GM12878 (cell line): ENCODE data around the gene PARP4. TPM values are rescaled to one million over a fixed set of nuclear protein-coding genes. Genes with fewer than 3 reads are reported as not detected.

ENCODE experiments used
- ATAC-seq: fragments of 200-7000 bp; cut with Tn5 transposase; 3 replicates; pipeline ENCODE4 v1.9.1; 2020; ENCODE audit warnings: mild to moderate bottlenecking, moderate library complexity
- BruUV-seq: library from RNA; stranded (reverse); fragments of 400-500 nt; replicated peaks from 2 replicates; lab custom pipeline; 2021; lab: Mats Ljungman, UMichigan
- CTCF ChIA-PET: fragments of 300-600 bp; sonication (Branson Sonifier 250); formaldehyde crosslinking; extraction: SDS; loops from one replicate; lab custom pipeline; 2021; ENCODE audit warnings: inconsistent platforms; lab: Yijun Ruan, JAX
- POLR2A ChIA-PET: fragments of 350-600 bp; formaldehyde crosslinking; extraction: SDS; loops from one replicate; lab custom pipeline; 2021; ENCODE audit warnings: inconsistent platforms; lab: Charles Lee
- RAD21 ChIA-PET: fragments of 300-600 bp; sonication (Branson Sonifier 250); formaldehyde crosslinking; loops from one replicate; lab custom pipeline; 2023; ENCODE audit warnings: antibody characterized with exemption; ENCODE audit not compliant: unreplicated experiment; lab: Charles Lee
- SMC1A ChIA-PET: fragments of 300-600 bp; sonication (Branson Sonifier 250); formaldehyde crosslinking; loops from one replicate; lab custom pipeline; 2023; ENCODE audit not compliant: unreplicated experiment, uncharacterized antibody; lab: Charles Lee
- DNase-seq: peaks from one replicate; pipeline ENCODE4 v3.0.0-alpha.2; 2011; ENCODE audit warnings: low read depth, low spot score
- FAIRE-seq: peaks from 3 replicates; lab custom pipeline; 2011; peaks lifted over from hg19 to GRCh38; lab: Jason Lieb, UNC
- H2AFZ ChIP-seq: 2 replicates; pipeline ENCODE4 v1.6.0; 2011; ENCODE audit warnings: low read depth, low read length, control low read depth; ENCODE audit not compliant: control insufficient read depth
- H3K27ac ChIP-seq: 2 replicates; pipeline ENCODE4 v1.5.1; 2011; ENCODE audit warnings: control low read depth; ENCODE audit not compliant: control insufficient read depth, insufficient read depth
- H3K27me3 ChIP-seq, 2 experiments: replicated peaks in 1 of 2; 2 replicates each; pipeline versions ENCODE4 v1.6.0 to v1.6.1; 2011; ENCODE audit warnings: low read length in 1 of 2; ENCODE audit not compliant: control insufficient read depth in 2 of 2, insufficient read depth in 2 of 2
- H3K36me3 ChIP-seq, 2 experiments: 2 replicates each; pipeline ENCODE4 v1.5.1; 2011; ENCODE audit warnings: low read length in 1 of 2; ENCODE audit not compliant: control insufficient read depth in 2 of 2, insufficient read depth in 2 of 2
- H3K4me1 ChIP-seq: 2 replicates; pipeline ENCODE4 v1.6.1; 2011; ENCODE audit warnings: mild to moderate bottlenecking, low read length, moderate library complexity, mixed read lengths; ENCODE audit not compliant: control insufficient read depth, insufficient read depth
- H3K4me2 ChIP-seq: 2 replicates; pipeline ENCODE4 v1.6.0; 2011; ENCODE audit warnings: control low read depth; ENCODE audit not compliant: control insufficient read depth, insufficient read depth
- H3K4me3 ChIP-seq: fragments of 200-600 bp; sonication (generic); 2 replicates; pipeline ENCODE4 v1.5.1; 2016
- H3K79me2 ChIP-seq: 2 replicates; pipeline ENCODE4 v1.6.0; 2011; ENCODE audit warnings: low read length; ENCODE audit not compliant: control insufficient read depth, insufficient read depth
- H3K9ac ChIP-seq: 2 replicates; pipeline ENCODE4 v1.8.0; 2011; ENCODE audit warnings: low read length, control low read depth, mixed read lengths; ENCODE audit not compliant: control insufficient read depth, insufficient read depth
- H3K9me3 ChIP-seq: replicated peaks from 3 replicates; pipeline ENCODE4 v1.5.1; 2011; ENCODE audit warnings: mild to moderate bottlenecking, low read length; ENCODE audit not compliant: control insufficient read depth, insufficient read depth
- H4K20me1 ChIP-seq: 2 replicates; pipeline ENCODE4 v1.6.0; 2011; ENCODE audit not compliant: control insufficient read depth, insufficient read depth
- ATF3 ChIP-seq: IDR thresholded peaks from 2 replicates; pipeline ENCODE4 v1.6.1; 2011; ENCODE audit warnings: low read depth, mild to moderate bottlenecking, low read length, moderate library complexity, borderline replicate concordance; ENCODE audit errors: extremely low read depth
- BCL3 ChIP-seq: IDR thresholded peaks from 2 replicates; pipeline ENCODE4 v1.6.1; 2011; ENCODE audit warnings: borderline replicate concordance, low read depth, mild to moderate bottlenecking, moderate library complexity, low read length; ENCODE audit not compliant: insufficient read depth, poor library complexity, severe bottlenecking
- BRCA1 ChIP-seq: IDR thresholded peaks from 2 replicates; pipeline ENCODE4 v1.6.1; 2011; ENCODE audit warnings: low read depth, low read length, improper control_type of control experiment
- LARP7 ChIP-seq: fragments of 450-650 bp; IDR thresholded peaks from 2 replicates; pipeline ENCODE4 v1.6.1; 2017; ENCODE audit warnings: mild to moderate bottlenecking
- MTA3 ChIP-seq: IDR thresholded peaks from 2 replicates; pipeline ENCODE4 v1.6.1; 2012; ENCODE audit warnings: low read length, inconsistent platforms, borderline replicate concordance
- PBX3 ChIP-seq: IDR thresholded peaks from 2 replicates; pipeline ENCODE4 v1.6.1; 2011; ENCODE audit warnings: mild to moderate bottlenecking, low read depth, low read length, moderate library complexity; ENCODE audit not compliant: insufficient replicate concordance
- RB1 ChIP-seq: fragments of 450-650 bp; formaldehyde crosslinking; IDR thresholded peaks from 2 replicates; pipeline ENCODE4 v1.6.1; 2017; ENCODE audit warnings: mild to moderate bottlenecking, borderline replicate concordance
- RELA ChIP-seq: fragments of 450-650 bp; IDR thresholded peaks from 2 replicates; pipeline ENCODE4 v1.8.0; 2014; ENCODE audit warnings: borderline replicate concordance; ENCODE audit not compliant: partially characterized antibody
- SMAD1 ChIP-seq: fragments of 450-650 bp; IDR thresholded peaks from 2 replicates; pipeline ENCODE4 v1.6.1; 2018; ENCODE audit warnings: mild to moderate bottlenecking, low read depth; ENCODE audit not compliant: partially characterized antibody
- SREBF2 ChIP-seq: IDR thresholded peaks from 2 replicates; pipeline ENCODE4 v1.6.1; 2012; ENCODE audit warnings: mild to moderate bottlenecking, low read length
- STAT1 ChIP-seq: fragments of 450-650 bp; conservative IDR thresholded peaks from 2 replicates; pipeline ENCODE4 v1.6.1; 2014; ENCODE audit warnings: antibody characterized with exemption, mild to moderate bottlenecking
- ZBTB40 ChIP-seq: fragments of 450-650 bp; IDR thresholded peaks from 2 replicates; pipeline ENCODE4 v1.6.1; 2016; ENCODE audit warnings: mild to moderate bottlenecking, moderate library complexity, borderline replicate concordance
- WGBS: methylation state at CpG from one replicate; pipeline ENCODE4 v1.1.6; 2016; ENCODE audit warnings: low lambda C conversion rate; ENCODE audit not compliant: insufficient replicate concordance, insufficient coverage; ENCODE audit errors: missing lambda C conversion rate; 5-methylcytosine and 5-hydroxymethylcytosine counted together
- in situ Hi-C: fragments of 300-500 bp; cut with MboI; formaldehyde crosslinking; loops from 9 replicates; pipeline ENCODE4 v1.14.3; 2018; ENCODE audit warnings: mixed read lengths
- intact Hi-C: fragments of 100-400 bp; cut with micrococcal nuclease; formaldehyde crosslinking; loops from one replicate; pipeline ENCODE4 v1.14.2; 2022; ENCODE audit not compliant: unreplicated experiment
- polyA plus RNA-seq, 11 experiments: library from polyadenylated mRNA; depleted of rRNA in 4 of 11; unstranded in 6 of 11; stranded (reverse) in 5 of 11; fragments of >200 nt; fragmentation: Nextera tagmentation in 4 of 11; fragmentation: Illumina TruSeq in 1 of 11; extraction: Ambion mirVana in 4 of 11; extraction: Trizol in 1 of 11; gene quantifications; 1 replicate in 1 of 11; 2 replicates in 10 of 11; pipeline versions ENCODE4 v1.2.1 to v1.2.3, GENCODE V29; 2011 to 2016; ENCODE audit warnings: inconsistent platforms in 2 of 11, missing spikeins in 2 of 11, low read depth in 1 of 11
- total RNA-seq, 4 experiments: library from RNA; depleted of rRNA in 3 of 4; stranded (reverse); fragments of >200 nt in 3 of 4; fragmentation: Illumina TruSeq in 1 of 4; extraction: Trizol in 1 of 4; gene quantifications; 2 replicates each; pipeline versions ENCODE4 v1.2.1 to v1.2.3, GENCODE V29; 2013 to 2021

Gene PARP4
- total and polyA plus RNA-seq, 10 of the 15 experiments (the other 5 are each of a cell fraction or from before 2014, with no cell fraction given), result 12.8 to 52.6 (median 46.1) TPM

GRCh38 chr13:24385902-24386301, 126.7 kb downstream of the PARP4 start:
- CTCF ChIA-PET, result no interaction called here
- DNase-seq (no peak), ATAC-seq (no peak), FAIRE-seq (no peak)
- SMC1A ChIA-PET, result no interaction called here
- no peaks in the 10 kb centered on the region for H3K4me1 ChIP-seq
- no peak overlapping the region for H2AFZ ChIP-seq
- H3K4me2 ChIP-seq, result no peak overlapping the region
- no peak overlapping the region for H3K9ac ChIP-seq
- H3K27ac ChIP-seq, result no peak overlapping the region
- H3K9me3 ChIP-seq, result no peaks in the 10 kb centered on the region
- RAD21 ChIA-PET, result no interaction called here
- intact Hi-C loops, result no loop called here
- in situ Hi-C loops, result no loop called here
- POLR2A ChIA-PET, result no interaction called here
- H3K27me3 ChIP-seq, result no peaks in the 10 kb centered on the region
- H3K36me3 ChIP-seq, result no peaks in the 10 kb centered on the region
- WGBS, result 41% methylated on average over 10 of the region's 10 CpGs
- BruUV-seq, result no TSS peak
- no peaks in the 10 kb centered on the region for H3K79me2 ChIP-seq
- no peak overlapping the region for H3K4me3 ChIP-seq
- H4K20me1 ChIP-seq, result no peaks in the 10 kb centered on the region
- TF ChIP-seq SREBF2, result no peak
- TF ChIP-seq SMAD1, result no peak
- TF ChIP-seq BRCA1, result no peak
- no peak for TF ChIP-seq ATF3
- no peak for TF ChIP-seq STAT1
- no peak for TF ChIP-seq ZBTB40
- no peak for TF ChIP-seq RELA
- no peak for TF ChIP-seq BCL3
- no peak for TF ChIP-seq PBX3
- TF ChIP-seq LARP7, result no peak
- no peak for TF ChIP-seq RB1
- TF ChIP-seq MTA3, result no peak
- TF ChIP-seq, all 136 proteins: peak for 0
